Sigmoid colon (tissue), 7 donors: Measurements from ENCODE around the gene FHDC1. TPM values are rescaled to one million over a fixed set of nuclear protein-coding genes. Genes with fewer than 3 reads are reported as not detected.

ENCODE experiments used
- DNase-seq: peaks from one replicate; pipeline ENCODE4 v3.0.0-alpha.2; 2019
- H3K27ac ChIP-seq, 4 donors: fragments of 200-600 bp; sonication (generic); one replicate each; pipeline ENCODE4 v1.5.1; 2016 to 2019; ENCODE audit warnings: mild to moderate bottlenecking in 1 of 4
- H3K27me3 ChIP-seq, 3 donors: fragments of 200-600 bp; sonication (generic); one replicate each; pipeline ENCODE4 v1.5.1; 2019; ENCODE audit warnings: mild to moderate bottlenecking in 1 of 3
- H3K36me3 ChIP-seq, 4 donors: fragments of 200-600 bp; sonication (generic); one replicate each; pipeline ENCODE4 v1.5.1; 2016 to 2019
- H3K4me1 ChIP-seq, 4 donors: fragments of 200-600 bp; sonication (generic); one replicate each; pipeline ENCODE4 v1.5.1; 2017 to 2019
- H3K4me3 ChIP-seq, 4 donors: fragments of 200-600 bp; sonication (generic); one replicate each; pipeline ENCODE4 v1.5.1; 2017 to 2019; ENCODE audit warnings: mild to moderate bottlenecking in 2 of 4, moderate library complexity in 1 of 4
- H3K9me3 ChIP-seq, 4 donors: fragments of 200-600 bp in 3 of 4; sonication (generic) in 3 of 4; one replicate each; pipeline versions ENCODE4 v1.5.1 to v1.6.1; 2013 to 2019
- CTCF ChIP-seq, 4 experiments: fragments of 450-650 bp in 3 of 4; fragments of 200-600 bp in 1 of 4; IDR thresholded peaks; one replicate each; pipeline ENCODE4 v1.5.1; 2016 to 2019; ENCODE audit warnings: antibody characterized with exemption in 4 of 4, mild to moderate bottlenecking in 3 of 4, moderate library complexity in 2 of 4
- EP300 ChIP-seq, 4 donors: sonication (generic); formaldehyde crosslinking; IDR thresholded peaks; one replicate each; pipeline ENCODE4 v1.6.1; 2017; ENCODE audit warnings: antibody characterized with exemption in 4 of 4
- POLR2A ChIP-seq, 2 donors: fragments of 450-650 bp; IDR thresholded peaks; one replicate each; pipeline ENCODE4 v1.6.1; 2016; ENCODE audit warnings: antibody characterized with exemption in 2 of 2, mild to moderate bottlenecking in 2 of 2, moderate library complexity in 2 of 2
- POLR2AphosphoS5 ChIP-seq, 4 donors: sonication (generic); formaldehyde crosslinking; IDR thresholded peaks; one replicate each; pipeline ENCODE4 v1.6.1; 2017; ENCODE audit warnings: antibody characterized with exemption in 4 of 4
- WGBS, 2 donors: extraction: QIAGEN DNeasy Blood & Tissue Kit; methylation state at CpG; one replicate each; pipeline ENCODE4 v1.1.7; 2013; 5-methylcytosine and 5-hydroxymethylcytosine counted together
- intact Hi-C: fragments of 100-400 bp; cut with DNase I; formaldehyde crosslinking; loops from one replicate; pipeline ENCODE4 v1.15.1; 2023
- polyA plus RNA-seq, 3 donors: library from polyadenylated mRNA; stranded (reverse); fragments of 200-250 nt; gene quantifications; one replicate each; pipeline ENCODE4 v1.2.3, GENCODE V29; 2013
- total RNA-seq, 4 donors: library from RNA; depleted of rRNA; stranded (reverse); fragments of >200 nt; gene quantifications; one replicate each; pipeline ENCODE4 v1.1.0, GENCODE V29; 2016
- donor health status: healthy with polysubstance abuse.
- donor health status: Bipolar disorder and iron deficiency.
- donor health status: healthy.

Gene FHDC1
- total and polyA plus RNA-seq, 7 donors = 0.66 to 7.2 (median 2.2) TPM

- DNase-seq = no peak
- Histone ChIP-seq H3K4me1 (no peaks in the 10 kb centered on the region), H3K27ac (peak overlapping the region in 1 of 4 donors; percentile 11), H3K27me3 (no peaks in the 10 kb centered on the region), H3K9me3 (no peaks in the 10 kb centered on the region), H3K36me3 (no peaks in the 10 kb centered on the region), H3K4me3 (no peak overlapping the region)
- WGBS, 2 donors = 81 to 86% methylated on average over 14 of the region's 14 CpGs
- intact Hi-C loops = no loop called here
- TF ChIP-seq CTCF (IDR thresholded peaks at IDR 0.05) (no peak), EP300 (IDR thresholded peaks at IDR 0.05) (no peak), POLR2A (IDR thresholded peaks at IDR 0.05) (no peak), POLR2AphosphoS5 (IDR thresholded peaks at IDR 0.05) (no peak)
Measured at GRCh38 chr4:152961014-152961772, 25.1 kb downstream of the FHDC1 start.

GRCh38 chr4:152961773-152962115 is 25.6 kb downstream of the FHDC1 start:
- Histone ChIP-seq H3K36me3 (no peaks in the 10 kb centered on the region), H3K4me3 (no peak overlapping the region), H3K9me3 (no peaks in the 10 kb centered on the region), H3K4me1 (no peaks in the 10 kb centered on the region), H3K27ac (no peak overlapping the region), H3K27me3 (no peaks in the 10 kb centered on the region)
- 78 to 86% methylated on average over 1 of the region's 1 CpG for WGBS, 2 donors
- intact Hi-C loops = no loop called here
- DNase-seq = no peak
- TF ChIP-seq CTCF (IDR thresholded peaks at IDR 0.05) = no peak

- H3K36me3 ChIP-seq = no peaks in the 10 kb centered on the region
- no peaks in the 10 kb centered on the region for H3K9me3 ChIP-seq
- intact Hi-C loops = no loop called here
- DNase-seq = no peak
- H3K4me3 ChIP-seq = no peak overlapping the region
- no peaks in the 10 kb centered on the region for H3K4me1 ChIP-seq
- TF ChIP-seq POLR2A (IDR thresholded peaks at IDR 0.05) = no peak
- no peak for TF ChIP-seq EP300 (IDR thresholded peaks at IDR 0.05)
- TF ChIP-seq POLR2AphosphoS5 (IDR thresholded peaks at IDR 0.05) = no peak
- no peak for TF ChIP-seq CTCF (IDR thresholded peaks at IDR 0.05)
- H3K27ac ChIP-seq = no peak overlapping the region
- no peaks in the 10 kb centered on the region for H3K27me3 ChIP-seq
- WGBS, 2 donors = 70 to 78% methylated on average over 5 of the region's 5 CpGs
Measured at GRCh38 chr4:152962150-152962549, 26.0 kb downstream of the FHDC1 start.

- Histone ChIP-seq H3K4me3 (no peak overlapping the region), H3K9me3 (no peaks in the 10 kb centered on the region), H3K27me3 (no peaks in the 10 kb centered on the region), H3K36me3 (no peaks in the 10 kb centered on the region), H3K27ac (no peak overlapping the region), H3K4me1 (no peaks in the 10 kb centered on the region)
- no peak for DNase-seq
- TF ChIP-seq EP300 (IDR thresholded peaks at IDR 0.05) (no peak), POLR2AphosphoS5 (IDR thresholded peaks at IDR 0.05) (no peak), CTCF (IDR thresholded peaks at IDR 0.05) (no peak), POLR2A (IDR thresholded peaks at IDR 0.05) (no peak)
- intact Hi-C loops = no loop called here
- 93 to 96% methylated on average over 4 of the region's 4 CpGs for WGBS, 2 donors
Measured at GRCh38 chr4:152964335-152964734, 28.2 kb downstream of the FHDC1 start.

- no peak for DNase-seq
- Histone ChIP-seq H3K9me3 (no peaks in the 10 kb centered on the region), H3K27me3 (no peaks in the 10 kb centered on the region), H3K4me1 (no peaks in the 10 kb centered on the region), H3K36me3 (no peaks in the 10 kb centered on the region), H3K27ac (no peak overlapping the region), H3K4me3 (no peak overlapping the region)
- intact Hi-C loops = no loop called here
- WGBS, 2 donors = 90 to 92% methylated on average over 4 of the region's 4 CpGs
- no peak for TF ChIP-seq POLR2A (IDR thresholded peaks at IDR 0.05)
- TF ChIP-seq POLR2AphosphoS5 (IDR thresholded peaks at IDR 0.05) = no peak
- no peak for TF ChIP-seq EP300 (IDR thresholded peaks at IDR 0.05)
- TF ChIP-seq CTCF (IDR thresholded peaks at IDR 0.05) = no peak
Measured at GRCh38 chr4:152965611-152966010, 29.5 kb downstream of the FHDC1 start.
